Measurements from ENCODE around the gene TM9SF1. TPM values are rescaled to one million over a fixed set of nuclear protein-coding genes. Genes with fewer than 3 reads are reported as not detected.

TM9SF1 gene
- total and polyA plus RNA-seq, 2 experiments from 2014 or later, result 12.6 to 27.5 TPM

GRCh38 chr14:24165785-24166184 lies 29.5 kb downstream of the TM9SF1 start:
- no peaks in the 10 kb centered on the region for H3K79me2 ChIP-seq (replicated peaks; ENCODE audit: insufficient read depth)
- H4K20me1 ChIP-seq (replicated peaks; ENCODE audit: insufficient read depth), result no peaks in the 10 kb centered on the region
- H3K4me1 Mint-ChIP-seq, result peaks cover 9% of the 10 kb centered on the region
- H3K27ac ChIP-seq (ENCODE audit: low read depth), result no peak overlapping the region
- no peak overlapping the region for H2AFZ ChIP-seq
- H3K9me2 ChIP-seq (ENCODE audit: insufficient read depth), result no peaks in the 10 kb centered on the region
- 0 out of 2 replicates have a peak, but pooled peaks cover 5% of the 10 kb centered on the region for H3F3A ChIP-seq (replicated peaks; ENCODE audit: low read depth)
- H3K36me3 Mint-ChIP-seq (ENCODE audit: low read depth), result peaks cover 26% of the 10 kb centered on the region
- no peak overlapping the region for H3K4me3 Mint-ChIP-seq
- peaks cover 4% of the 10 kb centered on the region for H3K27me3 Mint-ChIP-seq (ENCODE audit: insufficient read depth, low read depth, poor library complexity)
- H3K4me2 ChIP-seq, result no peak overlapping the region
- no peaks in the 10 kb centered on the region for H3K27me3 ChIP-seq (ENCODE audit: insufficient read depth)
- no peak for DNase-seq (ENCODE audit: low spot score)
- no peak for TF ChIP-seq CREB1 (CRISPR knock-in tag; IDR thresholded peaks at IDR 0.05; ENCODE audit: low read depth)
- no peak for TF ChIP-seq ZNF331 (CRISPR knock-in tag; IDR thresholded peaks at IDR 0.05; ENCODE audit: low read depth)
- no peak for TF ChIP-seq NANOG (IDR thresholded peaks at IDR 0.05; ENCODE audit: borderline replicate concordance)
- no peak for TF ChIP-seq JUNB (IDR thresholded peaks at IDR 0.05; ENCODE audit: unreplicated experiment)
- TF ChIP-seq ETS1 (IDR thresholded peaks at IDR 0.05), result no peak
- TF ChIP-seq EZH2 (IDR thresholded peaks at IDR 0.05; ENCODE audit: low read depth, unreplicated experiment), result no peak
- no peak for TF ChIP-seq CTCF (conservative IDR thresholded peaks at IDR 0.05; ENCODE audit: low read depth in 2 of 2)
- TF ChIP-seq ZNF114 (CRISPR knock-in tag; IDR thresholded peaks at IDR 0.05), result no peak
- TF ChIP-seq EZH2phosphoT487 (IDR thresholded peaks at IDR 0.05; ENCODE audit: unreplicated experiment), result no peak
- TF ChIP-seq, protein P1, sequence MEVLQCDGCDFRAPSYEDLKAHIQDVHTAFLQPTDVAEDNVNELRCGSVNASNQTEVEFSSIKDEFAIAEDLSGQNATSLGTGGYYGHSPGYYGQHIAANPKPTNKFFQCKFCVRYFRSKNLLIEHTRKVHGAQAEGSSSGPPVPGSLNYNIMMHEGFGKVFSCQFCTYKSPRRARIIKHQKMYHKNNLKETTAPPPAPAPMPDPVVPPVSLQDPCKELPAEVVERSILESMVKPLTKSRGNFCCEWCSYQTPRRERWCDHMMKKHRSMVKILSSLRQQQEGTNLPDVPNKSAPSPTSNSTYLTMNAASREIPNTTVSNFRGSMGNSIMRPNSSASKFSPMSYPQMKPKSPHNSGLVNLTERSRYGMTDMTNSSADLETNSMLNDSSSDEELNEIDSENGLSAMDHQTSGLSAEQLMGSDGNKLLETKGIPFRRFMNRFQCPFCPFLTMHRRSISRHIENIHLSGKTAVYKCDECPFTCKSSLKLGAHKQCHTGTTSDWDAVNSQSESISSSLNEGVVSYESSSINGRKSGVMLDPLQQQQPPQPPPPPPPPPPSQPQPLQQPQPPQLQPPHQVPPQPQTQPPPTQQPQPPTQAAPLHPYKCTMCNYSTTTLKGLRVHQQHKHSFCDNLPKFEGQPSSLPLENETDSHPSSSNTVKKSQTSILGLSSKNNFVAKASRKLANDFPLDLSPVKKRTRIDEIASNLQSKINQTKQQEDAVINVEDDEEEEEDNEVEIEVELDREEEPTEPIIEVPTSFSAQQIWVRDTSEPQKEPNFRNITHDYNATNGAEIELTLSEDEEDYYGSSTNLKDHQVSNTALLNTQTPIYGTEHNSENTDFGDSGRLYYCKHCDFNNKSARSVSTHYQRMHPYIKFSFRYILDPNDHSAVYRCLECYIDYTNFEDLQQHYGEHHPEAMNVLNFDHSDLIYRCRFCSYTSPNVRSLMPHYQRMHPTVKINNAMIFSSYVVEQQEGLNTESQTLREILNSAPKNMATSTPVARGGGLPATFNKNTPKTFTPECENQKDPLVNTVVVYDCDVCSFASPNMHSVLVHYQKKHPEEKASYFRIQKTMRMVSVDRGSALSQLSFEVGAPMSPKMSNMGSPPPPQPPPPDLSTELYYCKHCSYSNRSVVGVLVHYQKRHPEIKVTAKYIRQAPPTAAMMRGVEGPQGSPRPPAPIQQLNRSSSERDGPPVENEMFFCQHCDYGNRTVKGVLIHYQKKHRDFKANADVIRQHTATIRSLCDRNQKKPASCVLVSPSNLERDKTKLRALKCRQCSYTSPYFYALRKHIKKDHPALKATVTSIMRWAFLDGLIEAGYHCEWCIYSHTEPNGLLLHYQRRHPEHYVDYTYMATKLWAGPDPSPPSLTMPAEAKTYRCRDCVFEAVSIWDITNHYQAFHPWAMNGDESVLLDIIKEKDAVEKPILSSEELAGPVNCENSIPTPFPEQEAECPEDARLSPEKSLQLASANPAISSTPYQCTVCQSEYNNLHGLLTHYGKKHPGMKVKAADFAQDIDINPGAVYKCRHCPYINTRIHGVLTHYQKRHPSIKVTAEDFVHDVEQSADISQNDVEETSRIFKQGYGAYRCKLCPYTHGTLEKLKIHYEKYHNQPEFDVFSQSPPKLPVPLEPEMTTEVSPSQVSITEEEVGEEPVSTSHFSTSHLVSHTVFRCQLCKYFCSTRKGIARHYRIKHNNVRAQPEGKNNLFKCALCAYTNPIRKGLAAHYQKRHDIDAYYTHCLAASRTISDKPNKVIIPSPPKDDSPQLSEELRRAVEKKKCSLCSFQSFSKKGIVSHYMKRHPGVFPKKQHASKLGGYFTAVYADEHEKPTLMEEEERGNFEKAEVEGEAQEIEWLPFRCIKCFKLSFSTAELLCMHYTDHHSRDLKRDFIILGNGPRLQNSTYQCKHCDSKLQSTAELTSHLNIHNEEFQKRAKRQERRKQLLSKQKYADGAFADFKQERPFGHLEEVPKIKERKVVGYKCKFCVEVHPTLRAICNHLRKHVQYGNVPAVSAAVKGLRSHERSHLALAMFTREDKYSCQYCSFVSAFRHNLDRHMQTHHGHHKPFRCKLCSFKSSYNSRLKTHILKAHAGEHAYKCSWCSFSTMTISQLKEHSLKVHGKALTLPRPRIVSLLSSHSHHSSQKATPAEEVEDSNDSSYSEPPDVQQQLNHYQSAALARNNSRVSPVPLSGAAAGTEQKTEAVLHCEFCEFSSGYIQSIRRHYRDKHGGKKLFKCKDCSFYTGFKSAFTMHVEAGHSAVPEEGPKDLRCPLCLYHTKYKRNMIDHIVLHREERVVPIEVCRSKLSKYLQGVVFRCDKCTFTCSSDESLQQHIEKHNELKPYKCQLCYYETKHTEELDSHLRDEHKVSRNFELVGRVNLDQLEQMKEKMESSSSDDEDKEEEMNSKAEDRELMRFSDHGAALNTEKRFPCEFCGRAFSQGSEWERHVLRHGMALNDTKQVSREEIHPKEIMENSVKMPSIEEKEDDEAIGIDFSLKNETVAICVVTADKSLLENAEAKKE (CRISPR knock-in tag; IDR thresholded peaks at IDR 0.05), result no peak
- TF ChIP-seq STAT1 (IDR thresholded peaks at IDR 0.05; ENCODE audit: unreplicated experiment), result no peak
- TF ChIP-seq POLR2AphosphoS5 (IDR thresholded peaks at IDR 0.05; ENCODE audit: low read depth), result no peak
- TF ChIP-seq, protein P2, sequence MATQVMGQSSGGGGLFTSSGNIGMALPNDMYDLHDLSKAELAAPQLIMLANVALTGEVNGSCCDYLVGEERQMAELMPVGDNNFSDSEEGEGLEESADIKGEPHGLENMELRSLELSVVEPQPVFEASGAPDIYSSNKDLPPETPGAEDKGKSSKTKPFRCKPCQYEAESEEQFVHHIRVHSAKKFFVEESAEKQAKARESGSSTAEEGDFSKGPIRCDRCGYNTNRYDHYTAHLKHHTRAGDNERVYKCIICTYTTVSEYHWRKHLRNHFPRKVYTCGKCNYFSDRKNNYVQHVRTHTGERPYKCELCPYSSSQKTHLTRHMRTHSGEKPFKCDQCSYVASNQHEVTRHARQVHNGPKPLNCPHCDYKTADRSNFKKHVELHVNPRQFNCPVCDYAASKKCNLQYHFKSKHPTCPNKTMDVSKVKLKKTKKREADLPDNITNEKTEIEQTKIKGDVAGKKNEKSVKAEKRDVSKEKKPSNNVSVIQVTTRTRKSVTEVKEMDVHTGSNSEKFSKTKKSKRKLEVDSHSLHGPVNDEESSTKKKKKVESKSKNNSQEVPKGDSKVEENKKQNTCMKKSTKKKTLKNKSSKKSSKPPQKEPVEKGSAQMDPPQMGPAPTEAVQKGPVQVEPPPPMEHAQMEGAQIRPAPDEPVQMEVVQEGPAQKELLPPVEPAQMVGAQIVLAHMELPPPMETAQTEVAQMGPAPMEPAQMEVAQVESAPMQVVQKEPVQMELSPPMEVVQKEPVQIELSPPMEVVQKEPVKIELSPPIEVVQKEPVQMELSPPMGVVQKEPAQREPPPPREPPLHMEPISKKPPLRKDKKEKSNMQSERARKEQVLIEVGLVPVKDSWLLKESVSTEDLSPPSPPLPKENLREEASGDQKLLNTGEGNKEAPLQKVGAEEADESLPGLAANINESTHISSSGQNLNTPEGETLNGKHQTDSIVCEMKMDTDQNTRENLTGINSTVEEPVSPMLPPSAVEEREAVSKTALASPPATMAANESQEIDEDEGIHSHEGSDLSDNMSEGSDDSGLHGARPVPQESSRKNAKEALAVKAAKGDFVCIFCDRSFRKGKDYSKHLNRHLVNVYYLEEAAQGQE (IDR thresholded peaks at IDR 0.05; ENCODE audit: unreplicated experiment), result no peak
- no peaks in the 10 kb centered on the region for H3K9me3 Mint-ChIP-seq
- H3K27ac Mint-ChIP-seq, result no peak overlapping the region
- no peak overlapping the region for H3K4me3 ChIP-seq
- peaks cover 8% of the 10 kb centered on the region for H3K4me1 ChIP-seq (ENCODE audit: insufficient read depth)
- no peak for ATAC-seq
- no peaks in the 10 kb centered on the region for H3K36me3 ChIP-seq (ENCODE audit: insufficient read depth)

Data from GM23338 (cell line).